A549 (cell line): ENCODE measurements around the gene TGFB3. TPM values are rescaled to one million over a fixed set of nuclear protein-coding genes. Genes with fewer than 3 reads are reported as not detected.

Experiments
- ATAC-seq, 2 experiments: fragments of 200-7000 bp in 1 of 2; fragments of >200 bp in 1 of 2; cut with Nextera tagmentation in 1 of 2; cut with Tn5 transposase in 1 of 2; 3 replicates each; pipeline versions ENCODE4 v1.8.0 to v1.9.1; 2018 to 2020; ENCODE audit warnings: mild to moderate bottlenecking in 1 of 2, moderate library complexity in 1 of 2
- CTCF ChIA-PET: fragments of 300-600 bp; sonication (Branson Sonifier 250); formaldehyde crosslinking; extraction: SDS; loops from one replicate; lab custom pipeline; 2021; ENCODE audit warnings: antibody characterized with exemption, inconsistent platforms; lab: Yijun Ruan, JAX
- POLR2A ChIA-PET: fragments of 350-600 bp; formaldehyde crosslinking; extraction: SDS; loops from one replicate; lab custom pipeline; 2021; ENCODE audit warnings: antibody characterized with exemption, inconsistent platforms; lab: Yijun Ruan, JAX
- DNase-seq, 2 experiments: peaks; one replicate each; pipeline versions ENCODE4 v3.0.0 to v3.0.0-alpha.2; 2011 to 2016; ENCODE audit warnings: low read depth in 1 of 2, low spot score in 1 of 2
- FAIRE-seq: peaks from 2 replicates; lab custom pipeline; 2011; peaks lifted over from hg19 to GRCh38; lab: Jason Lieb, UNC
- H3K27ac ChIP-seq, 2 experiments: fragments of >200 bp; sonication (Bioruptor Twin); formaldehyde crosslinking; 3 replicates each; pipeline ENCODE4 v1.5.1; 2016 to 2017
- H3K4me1 ChIP-seq: fragments of >200 bp; sonication (Bioruptor Twin); formaldehyde crosslinking; 3 replicates; pipeline ENCODE4 v1.6.1; 2016
- H3K4me2 ChIP-seq: fragments of >200 bp; sonication (Bioruptor Twin); formaldehyde crosslinking; 3 replicates; pipeline ENCODE4 v1.6.1; 2016
- H3K4me3 ChIP-seq: fragments of >200 bp; sonication (Bioruptor Twin); formaldehyde crosslinking; 3 replicates; pipeline ENCODE4 v1.5.1; 2016
- H3K9me3 ChIP-seq: fragments of >200 bp; sonication (Bioruptor Twin); formaldehyde crosslinking; 3 replicates; pipeline ENCODE4 v1.6.1; 2016
- BCL3 ChIP-seq: fragments of >200 bp; sonication (Bioruptor Twin); formaldehyde crosslinking; IDR thresholded peaks from 3 replicates; pipeline ENCODE4 v1.6.1; 2016
- BHLHE40 ChIP-seq: IDR thresholded peaks from 2 replicates; pipeline ENCODE4 v1.6.1; 2012; ENCODE audit warnings: low read depth, low read length, inconsistent platforms
- CBX2 ChIP-seq: fragments of 200-600 bp; sonication (generic); IDR thresholded peaks from 2 replicates; pipeline ENCODE4 v1.6.1; 2016; ENCODE audit warnings: low read depth, mild to moderate bottlenecking, borderline replicate concordance
- CBX8 ChIP-seq: fragments of 200-600 bp; sonication (generic); IDR thresholded peaks from 2 replicates; pipeline ENCODE4 v1.6.1; 2016
- CEBPB ChIP-seq, 2 experiments: fragments of >200 bp in 1 of 2; sonication (Bioruptor Twin) in 1 of 2; formaldehyde crosslinking in 1 of 2; IDR thresholded peaks; 2 replicates each; pipeline ENCODE4 v1.6.1; 2012 to 2016
- E2F6 ChIP-seq: IDR thresholded peaks from 2 replicates; pipeline ENCODE4 v1.6.1; 2012; ENCODE audit warnings: low read depth, borderline replicate concordance
- EHF ChIP-seq: fragments of 250-450 bp; sonication (Bioruptor Pico); IDR thresholded peaks from 2 replicates; pipeline ENCODE4 v1.5.0; 2020; ENCODE audit warnings: mild to moderate bottlenecking
- EHMT2 ChIP-seq: fragments of 200-600 bp; sonication (generic); IDR thresholded peaks from 2 replicates; pipeline ENCODE4 v1.6.1; 2016; ENCODE audit warnings: antibody characterized with exemption, low read depth, mild to moderate bottlenecking, moderate library complexity
- ESRRA ChIP-seq: fragments of 150-350 bp; IDR thresholded peaks from 2 replicates; pipeline ENCODE4 v1.6.1; 2014; ENCODE audit warnings: mild to moderate bottlenecking, low read length, borderline replicate concordance
- FOXS1 ChIP-seq: fragments of 250-450 bp; sonication (Bioruptor Pico); IDR thresholded peaks from 2 replicates; pipeline ENCODE4 v1.5.0; 2020; ENCODE audit warnings: mild to moderate bottlenecking, moderate library complexity
- JUNB ChIP-seq: fragments of >200 bp; sonication (Bioruptor Twin); formaldehyde crosslinking; IDR thresholded peaks from 2 replicates; pipeline ENCODE4 v1.6.1; 2016
- KDM1A ChIP-seq: fragments of 200-600 bp; sonication (generic); IDR thresholded peaks from 2 replicates; pipeline ENCODE4 v1.6.1; 2016; ENCODE audit warnings: low read depth, mild to moderate bottlenecking
- KDM5A ChIP-seq: fragments of 200-600 bp; sonication (generic); IDR thresholded peaks from 2 replicates; pipeline ENCODE4 v1.6.1; 2016; ENCODE audit warnings: antibody characterized with exemption, mild to moderate bottlenecking
- MAFK ChIP-seq: fragments of 450-650 bp; IDR thresholded peaks from 2 replicates; pipeline ENCODE4 v1.6.1; 2014; ENCODE audit not compliant: partially characterized antibody
- MAX ChIP-seq: IDR thresholded peaks from 2 replicates; pipeline ENCODE4 v1.6.1; 2012
- PHF8 ChIP-seq: fragments of 200-600 bp; sonication (generic); IDR thresholded peaks from 2 replicates; pipeline ENCODE4 v1.6.1; 2016; ENCODE audit warnings: low read depth, mild to moderate bottlenecking, antibody characterized with exemption, moderate library complexity, borderline replicate concordance
- RCOR1 ChIP-seq: fragments of 150-350 bp; IDR thresholded peaks from 2 replicates; pipeline ENCODE4 v1.6.1; 2014; ENCODE audit warnings: antibody characterized with exemption, low read length, low read depth
- RNF2 ChIP-seq: fragments of 200-600 bp; sonication (generic); IDR thresholded peaks from 2 replicates; pipeline ENCODE4 v1.6.1; 2016; ENCODE audit warnings: low read depth, mild to moderate bottlenecking, antibody characterized with exemption, moderate library complexity, borderline replicate concordance
- USF2 ChIP-seq: fragments of 450-650 bp; IDR thresholded peaks from 2 replicates; pipeline ENCODE4 v1.6.1; 2014; ENCODE audit warnings: antibody characterized with exemption
- ZFP36 ChIP-seq: fragments of 450-650 bp; IDR thresholded peaks from 2 replicates; pipeline ENCODE4 v1.6.1; 2014; ENCODE audit warnings: borderline replicate concordance; ENCODE audit not compliant: partially characterized antibody
- ZNF302 ChIP-seq: fragments of 250-450 bp; sonication (Bioruptor Pico); IDR thresholded peaks from 2 replicates; pipeline ENCODE4 v1.9.0; 2021; ENCODE audit warnings: inconsistent platforms, mild to moderate bottlenecking, moderate library complexity
- WGBS: methylation state at CpG from one replicate; pipeline ENCODE4 v1.1.6; 2017; ENCODE audit errors: missing lambda C conversion rate; 5-methylcytosine and 5-hydroxymethylcytosine counted together
- polyA plus RNA-seq, 4 experiments: library from polyadenylated mRNA; depleted of rRNA in 3 of 4; stranded (reverse); fragments of >200 nt; fragmentation: RNase III in 1 of 4; extraction: RNeasy Plus Mini Kit Qiagen cat#74134 plus additional on column Dnase treatment in 1 of 4; gene quantifications; 2 replicates in 3 of 4; 3 replicates in 1 of 4; pipeline ENCODE4 v1.2.3, GENCODE V29; 2011 to 2017
- TF ChIP-seq, protein P1 (sequence below): fragments of 250-450 bp; sonication (Bioruptor Pico); IDR thresholded peaks from 2 replicates; pipeline ENCODE4 v1.5.0; 2020; ENCODE audit warnings: low read depth, mild to moderate bottlenecking, moderate library complexity
- TF ChIP-seq, protein P2 (sequence below): IDR thresholded peaks from 2 replicates; pipeline ENCODE4 v1.6.1; 2012

Gene TGFB3
- polyA plus RNA-seq, 2 of the 4 experiments (the other 2 are of a cell fraction), result 1.3 to 2.0 TPM

DNA sequence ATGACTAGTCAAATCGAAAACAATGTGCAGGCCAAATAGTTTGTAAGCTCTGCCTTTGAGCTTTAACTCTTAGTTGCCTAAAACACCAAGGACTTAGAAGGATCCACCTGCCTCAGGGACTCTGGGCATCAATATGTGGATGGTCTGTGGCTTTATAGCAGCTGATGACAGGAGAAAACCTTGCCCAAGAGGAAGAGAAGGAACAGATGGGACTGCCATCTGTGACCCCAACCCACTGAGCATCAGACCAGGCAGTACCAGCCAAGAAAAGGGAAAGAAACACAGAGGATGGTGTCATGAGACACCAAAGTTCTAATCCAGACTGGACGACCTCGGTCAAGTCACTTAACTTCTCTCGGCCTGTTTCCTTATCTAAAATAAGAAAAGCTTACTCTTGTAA, 12.7 kb downstream of the TGFB3 start:
- WGBS, result 76% methylated on average over 4 of the region's 4 CpGs
- Histone ChIP-seq H3K4me2 (no peak overlapping the region), H3K27ac (no peak overlapping the region), H3K4me3 (no peak overlapping the region), H3K9me3 (no peaks in the 10 kb centered on the region), H3K4me1 (no peaks in the 10 kb centered on the region)
- ATAC-seq, result no peak
- TF ChIP-seq KDM5A, result no peak
- no peak for TF ChIP-seq BCL3
- no peak for TF ChIP-seq CBX8
- no peak for TF ChIP-seq EHMT2
- TF ChIP-seq, protein P1, sequence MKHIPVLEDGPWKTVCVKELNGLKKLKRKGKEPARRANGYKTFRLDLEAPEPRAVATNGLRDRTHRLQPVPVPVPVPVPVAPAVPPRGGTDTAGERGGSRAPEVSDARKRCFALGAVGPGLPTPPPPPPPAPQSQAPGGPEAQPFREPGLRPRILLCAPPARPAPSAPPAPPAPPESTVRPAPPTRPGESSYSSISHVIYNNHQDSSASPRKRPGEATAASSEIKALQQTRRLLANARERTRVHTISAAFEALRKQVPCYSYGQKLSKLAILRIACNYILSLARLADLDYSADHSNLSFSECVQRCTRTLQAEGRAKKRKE (CRISPR knock-in tag), result no peak
- no peak for TF ChIP-seq FOXS1 (CRISPR knock-in tag)
- TF ChIP-seq KDM1A, result no peak
- no peak for TF ChIP-seq EHF
- no peak for TF ChIP-seq PHF8
- no peak for TF ChIP-seq USF2
- TF ChIP-seq ESRRA, result no peak
- TF ChIP-seq BHLHE40, result no peak
- TF ChIP-seq CEBPB (IDR thresholded peaks at IDR 0.05), result no peak
- TF ChIP-seq CBX2, result no peak
- TF ChIP-seq MAX, result no peak
- POLR2A ChIA-PET, result no interaction called here
- CTCF ChIA-PET, result interaction anchor here (0.7 to 6.2 kb wide), 5 partner anchors 9 to 259 kb away, joined by 3 to 36 read pairs (median 5); partner anchors contain the start of genes IFT43 and TGFB3
- DNase-seq, result no peak
- no peak for FAIRE-seq

GRCh38 chr14:75968456-75968855, 13.3 kb downstream of the TGFB3 start:
- no peak overlapping the region for H3K4me2 ChIP-seq
- no peak overlapping the region for H3K27ac ChIP-seq
- TF ChIP-seq, protein P2, sequence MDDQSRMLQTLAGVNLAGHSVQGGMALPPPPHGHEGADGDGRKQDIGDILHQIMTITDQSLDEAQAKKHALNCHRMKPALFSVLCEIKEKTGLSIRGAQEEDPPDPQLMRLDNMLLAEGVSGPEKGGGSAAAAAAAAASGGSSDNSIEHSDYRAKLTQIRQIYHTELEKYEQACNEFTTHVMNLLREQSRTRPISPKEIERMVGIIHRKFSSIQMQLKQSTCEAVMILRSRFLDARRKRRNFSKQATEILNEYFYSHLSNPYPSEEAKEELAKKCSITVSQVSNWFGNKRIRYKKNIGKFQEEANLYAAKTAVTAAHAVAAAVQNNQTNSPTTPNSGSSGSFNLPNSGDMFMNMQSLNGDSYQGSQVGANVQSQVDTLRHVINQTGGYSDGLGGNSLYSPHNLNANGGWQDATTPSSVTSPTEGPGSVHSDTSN, result no peak
- ChIA-PET CTCF (interaction anchor here (0.6 to 6.2 kb wide), 5 partner anchors 8 to 258 kb away, joined by 3 to 36 read pairs (median 5); partner anchors contain the start of gene TGFB3), POLR2A (no interaction called here)
- no peak overlapping the region for H3K4me3 ChIP-seq
- FAIRE-seq (no peak), ATAC-seq (no peak), DNase-seq (no peak)
- WGBS, result 62% methylated on average over 4 of the region's 4 CpGs
- no peaks in the 10 kb centered on the region for H3K9me3 ChIP-seq
- no peaks in the 10 kb centered on the region for H3K4me1 ChIP-seq

DNA sequence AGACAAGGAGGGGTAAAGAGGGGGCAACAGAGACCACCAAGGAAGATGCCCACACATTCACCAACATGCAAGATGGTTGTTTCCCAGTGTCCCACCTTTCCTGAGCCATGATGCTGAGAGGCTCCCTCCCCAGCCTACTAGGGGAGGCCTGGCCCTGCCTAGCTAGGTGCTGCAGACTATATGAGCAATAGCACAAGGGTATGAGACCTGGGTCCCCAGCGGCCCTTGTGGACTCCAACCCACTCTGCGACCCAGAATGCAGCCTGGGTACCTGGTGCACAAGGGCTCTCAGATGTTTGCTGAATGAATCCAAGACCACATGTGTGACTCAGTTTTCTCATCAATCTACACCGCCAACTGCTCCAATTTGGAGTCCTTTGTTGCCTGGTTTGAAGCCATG, 13.9 kb downstream of the TGFB3 start:
- DNase-seq (no peak), ATAC-seq (no peak), FAIRE-seq (no peak)
- H3K4me1 ChIP-seq, result no peaks in the 10 kb centered on the region
- no peak overlapping the region for H3K4me2 ChIP-seq
- no peak overlapping the region for H3K4me3 ChIP-seq
- no peaks in the 10 kb centered on the region for H3K9me3 ChIP-seq
- ChIA-PET POLR2A (no interaction called here), CTCF (interaction anchor here (0.6 to 6.2 kb wide), 4 partner anchors 13 to 258 kb away, joined by 3 to 36 read pairs (median 20); partner anchors contain the start of gene TGFB3)
- TF ChIP-seq MAFK, result no peak
- no peak for TF ChIP-seq RNF2
- no peak for TF ChIP-seq ZNF302 (CRISPR knock-in tag)
- no peak for TF ChIP-seq E2F6
- TF ChIP-seq RCOR1, result no peak
- TF ChIP-seq ZFP36, result no peak
- TF ChIP-seq PHF8, result no peak
- no peak for TF ChIP-seq JUNB
- no peak overlapping the region for H3K27ac ChIP-seq
- WGBS, result 95% methylated on average over 3 of the region's 3 CpGs
